GM18858 (cell line): ENCODE results near the gene NSUN6.
A peak's percentile ranks its signal among the peaks of the same experiment; 100 is the strongest.
"Not testable (repeated sequence)": the region's sequence is repeated elsewhere in the genome, so short reads cannot be mapped to it uniquely, and the experiment has no call there.

Source experiments
- ATAC-seq: cut with Tn5 transposase; IDR thresholded peaks from one replicate; pipeline ENCODE4 v1.9.1; 2021; ENCODE audit not compliant: unreplicated experiment

NSUN6 gene

GRCh38 chr10:18611168-18611567 lies 40.2 kb downstream of the NSUN6 start:
- ATAC-seq: no peak

GRCh38 chr10:18610517-18610916 lies 40.9 kb downstream of the NSUN6 start:
- ATAC-seq: no peak

- ATAC-seq: no peak
These were observed 42.8 kb downstream of the NSUN6 start for GRCh38 chr10:18608596-18608995.

- no peak for ATAC-seq
These were observed 43.6 kb downstream of the NSUN6 start for GRCh38 chr10:18607503-18608378.

- no peak for ATAC-seq
These were observed 45.2 kb downstream of the NSUN6 start for GRCh38 chr10:18606051-18606695.

GRCh38 chr10:18601321-18601720 lies 50.1 kb downstream of the NSUN6 start:
- no peak for ATAC-seq

GRCh38 chr10:18599392-18599791 lies 52.0 kb downstream of the NSUN6 start:
- no peak for ATAC-seq

- ATAC-seq: no peak
These were observed 56.7 kb downstream of the NSUN6 start for GRCh38 chr10:18594574-18595156.

- not testable (repeated sequence) for ATAC-seq
These were observed 60.2 kb downstream of the NSUN6 start for GRCh38 chr10:18591141-18591540.

- not testable (repeated sequence) for ATAC-seq
These were observed 64.8 kb downstream of the NSUN6 start for GRCh38 chr10:18586637-18587036.

- peak; percentile 48 for ATAC-seq
These were observed 67.7 kb downstream of the NSUN6 start for GRCh38 chr10:18583575-18584270.

- peak; percentile 55 for ATAC-seq
These were observed 68.6 kb downstream of the NSUN6 start for GRCh38 chr10:18582803-18583202.

GRCh38 chr10:18577823-18578685 lies 73.3 kb downstream of the NSUN6 start:
- ATAC-seq: no peak

GRCh38 chr10:18576586-18576985 lies 74.8 kb downstream of the NSUN6 start:
- no peak for ATAC-seq

- ATAC-seq: no peak
These were observed 78.3 kb downstream of the NSUN6 start for GRCh38 chr10:18572959-18573561.

GRCh38 chr10:18571780-18572179 lies 79.6 kb downstream of the NSUN6 start:
- no peak for ATAC-seq

GRCh38 chr10:18571076-18571475 lies 80.3 kb downstream of the NSUN6 start:
- ATAC-seq: no peak

- not testable (repeated sequence) for ATAC-seq
These were observed 81.0 kb downstream of the NSUN6 start for GRCh38 chr10:18570386-18570785.

GRCh38 chr10:18567343-18567856 lies 84.0 kb downstream of the NSUN6 start:
- no peak for ATAC-seq

GRCh38 chr10:18566177-18566576 lies 85.2 kb downstream of the NSUN6 start:
- ATAC-seq: no peak
